Measurements from ENCODE around the gene GALNT12. TPM values are rescaled to one million over a fixed set of nuclear protein-coding genes. Genes with fewer than 3 reads are reported as not detected.
A peak's percentile ranks its signal among the peaks of the same experiment; 100 is the strongest.

GALNT12 gene
- total RNA-seq, 1 experiment from 2014 or later: 14.8 TPM

DNA sequence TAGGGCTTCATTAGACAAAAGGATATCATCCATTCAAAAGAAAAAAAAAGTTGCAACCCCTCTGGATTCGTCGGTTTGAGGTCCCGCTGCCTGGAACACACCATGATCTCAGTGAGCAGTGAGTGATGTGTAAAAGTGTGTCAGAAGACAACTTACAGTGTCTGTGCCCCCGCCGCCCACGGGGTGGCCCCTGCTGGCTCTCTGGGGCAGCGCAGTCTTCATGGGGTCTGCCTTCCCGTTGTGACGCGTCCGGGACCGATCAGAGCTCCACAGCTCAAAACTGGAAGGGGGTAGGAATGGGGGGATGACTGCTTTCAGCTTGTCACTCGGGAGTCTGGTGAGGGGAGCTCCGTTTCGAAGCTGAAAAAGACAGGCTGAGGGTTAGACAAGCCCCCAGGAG lies 33.7 kb upstream of the GALNT12 start:
- DNase-seq (no peak), ATAC-seq (no peak)
- no peak overlapping the region for H3K27ac ChIP-seq (ENCODE audit: low read length)
- H3K4me2 ChIP-seq (ENCODE audit: low read length): no peak overlapping the region
- no peak overlapping the region for H2AFZ ChIP-seq (ENCODE audit: low read length)
- no peaks in the 10 kb centered on the region for H3K27me3 ChIP-seq (ENCODE audit: low read length)
- no peaks in the 10 kb centered on the region for H3K9me3 ChIP-seq (ENCODE audit: low read length)
- H3K9ac ChIP-seq (ENCODE audit: low read length): no peak overlapping the region
- ChIA-PET CTCF (no interaction called here), POLR2A (ENCODE audit: unreplicated experiment) (no interaction called here)
- no peaks in the 10 kb centered on the region for H3F3A ChIP-seq (ENCODE audit: low read length, unreplicated experiment)
- H3K4me3 ChIP-seq (ENCODE audit: low read length): no peak overlapping the region
- H3K9me2 ChIP-seq (replicated peaks; ENCODE audit: low read length): no peaks in the 10 kb centered on the region
- no peaks in the 10 kb centered on the region for H4K20me1 ChIP-seq (ENCODE audit: low read length)
- no TSS peak for BruUV-seq (replicated peaks)
- peaks cover 15% of the 10 kb centered on the region for H3K4me1 ChIP-seq (ENCODE audit: insufficient read depth, low read length)
- H3K36me3 ChIP-seq (ENCODE audit: low read depth, low read length): peaks cover 11% of the 10 kb centered on the region
- no peak for TF ChIP-seq EZH2 (IDR thresholded peaks at IDR 0.05; ENCODE audit: low read length, unreplicated experiment)
- TF ChIP-seq CTCF (conservative IDR thresholded peaks at IDR 0.05; ENCODE audit: low read depth, low read length): no peak
- no peak for TF ChIP-seq EZH2phosphoT487 (IDR thresholded peaks at IDR 0.05; ENCODE audit: borderline replicate concordance, low read length)
- H3K79me2 ChIP-seq (ENCODE audit: low read length): no peaks in the 10 kb centered on the region
- intact Hi-C loops (cut with micrococcal nuclease): loop anchor here (10.0 kb wide), 1 partner anchor 219 kb away; no protein-coding TSS in a partner anchor

GRCh38 chr9:98774746-98775145 lies 32.7 kb upstream of the GALNT12 start:
- ChIA-PET CTCF (interaction anchor here (0.5 to 0.7 kb wide), 2 partner anchors 10 to 515 kb away, joined by 3 to 8 read pairs; no protein-coding TSS in a partner anchor), POLR2A (ENCODE audit: unreplicated experiment) (interaction anchor here (0.6 kb wide), 1 partner anchor 447 kb away, joined by 4 read pairs; the partner anchor contains the start of genes ALG2 and SEC61B)
- H3K36me3 ChIP-seq (ENCODE audit: low read depth, low read length): peaks cover 11% of the 10 kb centered on the region
- H3K4me3 ChIP-seq (ENCODE audit: low read length): no peak overlapping the region
- H2AFZ ChIP-seq (ENCODE audit: low read length): no peak overlapping the region
- H3K27ac ChIP-seq (ENCODE audit: low read length): no peak overlapping the region
- H3F3A ChIP-seq (ENCODE audit: low read length, unreplicated experiment): no peaks in the 10 kb centered on the region
- H3K4me2 ChIP-seq (ENCODE audit: low read length): no peak overlapping the region
- no peaks in the 10 kb centered on the region for H4K20me1 ChIP-seq (ENCODE audit: low read length)
- TF ChIP-seq EZH2 (IDR thresholded peaks at IDR 0.05; ENCODE audit: low read length, unreplicated experiment) (no peak), EZH2phosphoT487 (IDR thresholded peaks at IDR 0.05; ENCODE audit: borderline replicate concordance, low read length) (no peak), CTCF (conservative IDR thresholded peaks at IDR 0.05; ENCODE audit: low read depth, low read length) (peak; percentile 69)
- no peaks in the 10 kb centered on the region for H3K79me2 ChIP-seq (ENCODE audit: low read length)
- H3K27me3 ChIP-seq (ENCODE audit: low read length): no peaks in the 10 kb centered on the region
- H3K9ac ChIP-seq (ENCODE audit: low read length): no peak overlapping the region
- peaks cover 22% of the 10 kb centered on the region for H3K4me1 ChIP-seq (ENCODE audit: insufficient read depth, low read length)
- DNase-seq: no peak
- H3K9me3 ChIP-seq (ENCODE audit: low read length): no peaks in the 10 kb centered on the region
- intact Hi-C loops (cut with micrococcal nuclease): loop anchor here (10.0 kb wide), 1 partner anchor 220 kb away; no protein-coding TSS in a partner anchor
- no TSS peak for BruUV-seq (replicated peaks)
- ATAC-seq: no peak
- H3K9me2 ChIP-seq (replicated peaks; ENCODE audit: low read length): no peaks in the 10 kb centered on the region

- ChIA-PET POLR2A (ENCODE audit: unreplicated experiment) (no interaction called here), CTCF (interaction anchor here (0.9 to 1.0 kb wide), 2 partner anchors 41 to 224 kb away, joined by 4 to 7 read pairs; no protein-coding TSS in a partner anchor)
- Histone ChIP-seq H3K9me3 (ENCODE audit: low read length) (no peaks in the 10 kb centered on the region), H3K79me2 (ENCODE audit: low read length) (no peaks in the 10 kb centered on the region), H3K27ac (ENCODE audit: low read length) (no peak overlapping the region), H3K4me1 (ENCODE audit: insufficient read depth, low read length) (peaks cover 28% of the 10 kb centered on the region), H3K4me2 (ENCODE audit: low read length) (no peak overlapping the region), H3K4me3 (ENCODE audit: low read length) (no peak overlapping the region), H3K9ac (ENCODE audit: low read length) (no peak overlapping the region), H3K27me3 (ENCODE audit: low read length) (no peaks in the 10 kb centered on the region), H3K36me3 (ENCODE audit: low read depth, low read length) (no peaks in the 10 kb centered on the region; the same call in 1 of the 2 replicates), H4K20me1 (ENCODE audit: low read length) (no peaks in the 10 kb centered on the region), H3F3A (ENCODE audit: low read length, unreplicated experiment) (no peaks in the 10 kb centered on the region), H2AFZ (ENCODE audit: low read length) (no peak overlapping the region), H3K9me2 (replicated peaks; ENCODE audit: low read length) (no peaks in the 10 kb centered on the region)
- peak; percentile 80 for TF ChIP-seq CTCF (conservative IDR thresholded peaks at IDR 0.05; ENCODE audit: low read depth, low read length)
- no peak for TF ChIP-seq EZH2 (IDR thresholded peaks at IDR 0.05; ENCODE audit: low read length, unreplicated experiment)
- intact Hi-C loops (cut with micrococcal nuclease): loop anchor here (1.0 to 10.0 kb wide), 3 partner anchors 34 to 461 kb away; no protein-coding TSS in a partner anchor
- ATAC-seq (peak; percentile 36), DNase-seq (peak; percentile 64)
- BruUV-seq (replicated peaks): no TSS peak
These were observed 31.5 kb upstream of the GALNT12 start for GRCh38 chr9:98775831-98776441.
